ENCODE data around the gene WFDC10A.

DNA sequence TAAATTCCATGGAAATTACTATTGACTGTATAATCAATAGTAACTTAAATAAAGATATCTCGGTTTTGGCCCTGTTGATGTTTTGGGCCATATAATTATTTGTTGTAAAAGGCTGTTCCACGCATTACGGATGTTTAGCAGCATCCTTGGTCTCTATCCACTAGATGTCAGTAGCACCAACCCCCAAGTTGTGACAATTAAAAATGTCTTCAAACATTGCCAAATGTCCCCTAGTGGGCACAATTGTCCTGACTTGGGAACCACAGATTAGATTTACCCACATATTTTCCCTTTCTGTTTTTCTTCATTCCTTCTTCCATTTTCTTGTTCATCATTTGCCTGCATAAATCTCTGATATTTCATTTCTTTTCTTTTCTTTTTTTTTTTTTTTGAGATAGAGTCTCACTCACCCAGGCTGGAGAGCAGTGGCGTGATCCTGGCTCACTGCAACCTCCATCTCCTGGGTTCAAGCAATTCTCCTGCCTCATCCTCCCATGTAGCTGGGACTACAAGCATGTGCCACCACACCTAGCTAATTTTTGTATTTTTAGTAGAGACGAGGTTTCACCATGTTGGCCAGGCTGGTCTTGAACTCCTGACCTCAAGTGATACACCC is 36.9 kb upstream of the WFDC10A start:
- TF ChIP-seq EP300 (IDR thresholded peaks at IDR 0.05) (no peak), POLR2A (IDR thresholded peaks at IDR 0.05) (no peak)
- TF ChIP-seq, protein P1, sequence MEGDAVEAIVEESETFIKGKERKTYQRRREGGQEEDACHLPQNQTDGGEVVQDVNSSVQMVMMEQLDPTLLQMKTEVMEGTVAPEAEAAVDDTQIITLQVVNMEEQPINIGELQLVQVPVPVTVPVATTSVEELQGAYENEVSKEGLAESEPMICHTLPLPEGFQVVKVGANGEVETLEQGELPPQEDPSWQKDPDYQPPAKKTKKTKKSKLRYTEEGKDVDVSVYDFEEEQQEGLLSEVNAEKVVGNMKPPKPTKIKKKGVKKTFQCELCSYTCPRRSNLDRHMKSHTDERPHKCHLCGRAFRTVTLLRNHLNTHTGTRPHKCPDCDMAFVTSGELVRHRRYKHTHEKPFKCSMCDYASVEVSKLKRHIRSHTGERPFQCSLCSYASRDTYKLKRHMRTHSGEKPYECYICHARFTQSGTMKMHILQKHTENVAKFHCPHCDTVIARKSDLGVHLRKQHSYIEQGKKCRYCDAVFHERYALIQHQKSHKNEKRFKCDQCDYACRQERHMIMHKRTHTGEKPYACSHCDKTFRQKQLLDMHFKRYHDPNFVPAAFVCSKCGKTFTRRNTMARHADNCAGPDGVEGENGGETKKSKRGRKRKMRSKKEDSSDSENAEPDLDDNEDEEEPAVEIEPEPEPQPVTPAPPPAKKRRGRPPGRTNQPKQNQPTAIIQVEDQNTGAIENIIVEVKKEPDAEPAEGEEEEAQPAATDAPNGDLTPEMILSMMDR (IDR thresholded peaks at IDR 0.05) = no peak
